Gastroesophageal sphincter (tissue), 4 donors: ENCODE results near the gene JAK2. TPM values are rescaled to one million over a fixed set of nuclear protein-coding genes. Genes with fewer than 3 reads are reported as not detected.

Experiments
- ATAC-seq: fragments of 150-250 bp; one replicate; pipeline ENCODE4 v1.9.1; 2016; ENCODE audit warnings: mild to moderate bottlenecking, moderate library complexity
- H3K27ac ChIP-seq, 4 donors: fragments of 200-600 bp; sonication (generic) in 3 of 4; 1 replicate in 3 of 4; 2 replicates in 1 of 4; pipeline ENCODE4 v1.5.1; 2016 to 2019
- H3K27me3 ChIP-seq: fragments of 200-600 bp; sonication (generic); one replicate; pipeline ENCODE4 v1.5.1; 2019
- H3K36me3 ChIP-seq, 2 donors: fragments of 200-600 bp; sonication (generic); one replicate each; pipeline ENCODE4 v1.5.1; 2019; ENCODE audit warnings: control low read depth in 1 of 2
- H3K4me1 ChIP-seq, 3 donors: fragments of 200-600 bp; sonication (generic); 1 replicate in 2 of 3; 2 replicates in 1 of 3; pipeline ENCODE4 v1.5.1; 2016 to 2019; ENCODE audit warnings: control low read depth in 2 of 3
- H3K4me3 ChIP-seq, 2 donors: fragments of 200-600 bp; sonication (generic); one replicate each; pipeline ENCODE4 v1.5.1; 2019; ENCODE audit warnings: mild to moderate bottlenecking in 1 of 2, moderate library complexity in 1 of 2
- H3K9me3 ChIP-seq, 3 donors: fragments of 200-600 bp; sonication (generic); one replicate each; pipeline ENCODE4 v1.5.1; 2017 to 2019; ENCODE audit warnings: control low read depth in 2 of 3
- EP300 ChIP-seq: sonication (generic); formaldehyde crosslinking; IDR thresholded peaks from one replicate; pipeline ENCODE4 v1.6.1; 2017; ENCODE audit warnings: antibody characterized with exemption, mild to moderate bottlenecking
- POLR2A ChIP-seq, 2 donors: fragments of 450-650 bp; IDR thresholded peaks; one replicate each; pipeline ENCODE4 v1.6.1; 2017; ENCODE audit warnings: antibody characterized with exemption in 2 of 2, mild to moderate bottlenecking in 2 of 2, moderate library complexity in 1 of 2
- POLR2AphosphoS5 ChIP-seq: sonication (generic); formaldehyde crosslinking; IDR thresholded peaks from one replicate; pipeline ENCODE4 v1.6.1; 2017; ENCODE audit warnings: antibody characterized with exemption
- WGBS, 2 donors: methylation state at CpG; one replicate each; pipeline ENCODE4 v1.1.5; 2018; ENCODE audit warnings: low coverage in 1 of 2; 5-methylcytosine and 5-hydroxymethylcytosine counted together
- total RNA-seq, 4 donors: library from RNA; depleted of rRNA; stranded (reverse); fragments of >200 nt; gene quantifications; one replicate each; pipeline ENCODE4 v1.1.0, GENCODE V29; 2016
- TF ChIP-seq, protein P1 (sequence below), 4 experiments: fragments of 200-600 bp in 2 of 4; fragments of 450-650 bp in 2 of 4; sonication (generic) in 1 of 4; IDR thresholded peaks; one replicate each; pipeline ENCODE4 v1.5.1; 2017 to 2019; ENCODE audit warnings: antibody characterized with exemption in 4 of 4, mild to moderate bottlenecking in 2 of 4, moderate library complexity in 2 of 4

The JAK2 gene
- total RNA-seq, 4 donors from 2014 or later, result 29.9 to 45.5 (median 35.8) TPM

DNA sequence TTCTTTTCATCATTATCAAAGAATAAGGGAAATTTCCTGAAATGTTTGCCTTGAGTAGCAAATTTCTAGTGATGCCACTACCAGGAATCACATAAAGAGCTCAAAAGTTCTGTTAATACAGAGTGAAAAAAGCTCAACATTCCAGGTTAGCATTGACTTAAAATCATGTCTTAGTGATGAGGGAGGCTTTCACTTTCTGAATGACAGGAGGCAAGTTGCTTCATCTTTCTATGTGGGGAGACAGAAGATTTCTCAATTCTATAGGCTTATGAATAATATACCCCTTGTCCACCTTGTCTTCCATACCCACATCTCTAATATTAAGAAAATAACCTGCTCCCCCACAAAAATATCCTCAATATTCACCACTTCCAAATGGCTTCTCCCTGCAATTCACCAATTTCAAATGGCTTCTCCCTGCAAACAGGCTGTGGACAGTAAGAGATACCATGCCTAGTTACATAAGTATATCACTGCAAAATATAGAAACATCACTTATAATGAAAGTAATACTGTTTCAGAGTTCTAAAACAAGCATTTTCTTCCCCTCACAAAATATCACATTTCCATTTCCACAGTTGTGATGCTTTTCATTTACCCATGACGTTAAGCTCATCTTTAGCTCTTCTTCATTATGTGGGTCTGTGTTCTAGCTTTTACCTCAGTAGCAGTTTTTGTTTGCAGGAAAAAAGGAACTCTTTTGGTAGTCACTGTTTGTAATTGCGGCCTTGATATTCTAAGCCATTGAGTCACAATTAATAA lies 2.2 kb upstream of the JAK2 start:
- no peak for ATAC-seq
- H3K27me3 ChIP-seq, result no peaks in the 10 kb centered on the region
- H3K4me3 ChIP-seq, result no peak overlapping the region
- H3K9me3 ChIP-seq, result no peaks in the 10 kb centered on the region
- no peaks in the 10 kb centered on the region for H3K36me3 ChIP-seq
- peak overlapping the region in 1 of 4 donors; percentile 99 for H3K27ac ChIP-seq
- H3K4me1 ChIP-seq, result peaks cover 5 to 33% (median 14%) of the 10 kb centered on the region in 3 donors
- WGBS, 2 donors, result 88 to 91% methylated on average over 2 of the region's 2 CpGs
- TF ChIP-seq POLR2A (IDR thresholded peaks at IDR 0.05), result no peak
- TF ChIP-seq POLR2AphosphoS5, result no peak
- TF ChIP-seq, protein P1, sequence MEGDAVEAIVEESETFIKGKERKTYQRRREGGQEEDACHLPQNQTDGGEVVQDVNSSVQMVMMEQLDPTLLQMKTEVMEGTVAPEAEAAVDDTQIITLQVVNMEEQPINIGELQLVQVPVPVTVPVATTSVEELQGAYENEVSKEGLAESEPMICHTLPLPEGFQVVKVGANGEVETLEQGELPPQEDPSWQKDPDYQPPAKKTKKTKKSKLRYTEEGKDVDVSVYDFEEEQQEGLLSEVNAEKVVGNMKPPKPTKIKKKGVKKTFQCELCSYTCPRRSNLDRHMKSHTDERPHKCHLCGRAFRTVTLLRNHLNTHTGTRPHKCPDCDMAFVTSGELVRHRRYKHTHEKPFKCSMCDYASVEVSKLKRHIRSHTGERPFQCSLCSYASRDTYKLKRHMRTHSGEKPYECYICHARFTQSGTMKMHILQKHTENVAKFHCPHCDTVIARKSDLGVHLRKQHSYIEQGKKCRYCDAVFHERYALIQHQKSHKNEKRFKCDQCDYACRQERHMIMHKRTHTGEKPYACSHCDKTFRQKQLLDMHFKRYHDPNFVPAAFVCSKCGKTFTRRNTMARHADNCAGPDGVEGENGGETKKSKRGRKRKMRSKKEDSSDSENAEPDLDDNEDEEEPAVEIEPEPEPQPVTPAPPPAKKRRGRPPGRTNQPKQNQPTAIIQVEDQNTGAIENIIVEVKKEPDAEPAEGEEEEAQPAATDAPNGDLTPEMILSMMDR (IDR thresholded peaks at IDR 0.05), result no peak

DNA sequence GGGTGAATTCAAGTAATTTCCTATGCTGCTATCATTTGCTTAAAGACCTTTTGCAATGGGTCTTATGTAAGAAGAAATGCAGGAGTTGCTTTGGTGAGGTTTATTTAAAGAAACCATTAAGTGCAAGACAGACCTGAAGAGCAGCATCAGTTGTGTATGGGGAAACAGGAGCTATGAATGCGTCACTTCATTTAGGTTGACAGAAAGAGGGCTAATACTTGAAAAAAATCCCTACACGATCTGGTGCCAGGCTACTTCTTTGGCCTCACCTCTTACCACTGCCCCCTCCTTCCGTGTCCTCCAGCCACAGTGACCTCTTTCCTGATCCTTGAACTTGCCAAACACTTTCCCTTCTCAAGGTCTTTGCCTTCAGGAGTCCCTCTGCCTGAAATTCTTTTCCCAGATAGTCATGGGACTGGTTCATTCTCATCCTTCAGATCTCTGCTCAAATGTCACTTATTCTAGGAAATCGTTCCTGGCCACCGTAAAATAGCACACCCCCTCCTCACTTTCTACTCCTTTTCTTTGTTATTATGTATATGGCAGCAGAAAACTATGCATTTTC lies 1.4 kb upstream of the JAK2 start:
- Histone ChIP-seq H3K27me3 (no peaks in the 10 kb centered on the region), H3K4me3 (peak overlapping the region; percentile 71 to 97), H3K27ac (peak overlapping the region; percentile 84 to 99 (median 98)), H3K4me1 (peaks cover 8 to 41% (median 22%) of the 10 kb centered on the region in 3 donors), H3K36me3 (no peaks in the 10 kb centered on the region), H3K9me3 (no peaks in the 10 kb centered on the region)
- no peak for ATAC-seq
- WGBS, 2 donors, result 8 to 55% methylated on average over 2 to 5 of the region's 5 CpGs
- TF ChIP-seq, protein P1 (IDR thresholded peaks at IDR 0.05), result no peak
- no peak for TF ChIP-seq POLR2AphosphoS5
- no peak for TF ChIP-seq EP300
- no peak for TF ChIP-seq POLR2A (IDR thresholded peaks at IDR 0.05)

DNA sequence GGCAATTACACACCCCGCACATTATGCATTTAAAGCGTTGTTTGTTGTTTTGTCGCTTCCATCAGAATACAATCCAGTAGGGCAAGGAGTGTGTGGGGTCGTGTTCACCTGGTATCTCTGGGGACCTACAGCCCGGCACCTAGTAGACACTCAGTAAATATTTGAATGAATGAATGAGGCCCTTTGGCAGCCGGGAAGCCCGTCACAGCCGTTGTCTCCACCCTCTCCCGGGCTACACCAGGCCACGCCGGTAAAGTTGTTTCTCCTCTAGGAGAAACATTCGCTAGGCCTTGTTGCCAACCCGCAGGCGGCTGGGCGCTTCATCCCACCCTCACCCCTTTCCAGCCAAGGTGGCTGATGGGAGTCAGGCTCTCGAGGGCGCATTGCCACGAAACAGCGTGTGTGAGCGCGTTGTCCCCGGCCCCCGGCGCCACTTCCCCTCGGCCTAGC lies 876 bp upstream of the JAK2 start:
- no peak for TF ChIP-seq POLR2AphosphoS5
- TF ChIP-seq, protein P1 (IDR thresholded peaks at IDR 0.05), result no peak
- no peak for TF ChIP-seq POLR2A (IDR thresholded peaks at IDR 0.05)
- no peak for TF ChIP-seq EP300
- Histone ChIP-seq H3K4me1 (peaks cover 8 to 46% (median 27%) of the 10 kb centered on the region in 3 donors), H3K9me3 (no peaks in the 10 kb centered on the region), H3K4me3 (peak overlapping the region; percentile 71 to 97), H3K36me3 (no peaks in the 10 kb centered on the region), H3K27me3 (no peaks in the 10 kb centered on the region), H3K27ac (peak overlapping the region; percentile 84 to 99 (median 98))
- peak; percentile 31 for ATAC-seq
- 27% methylated on average over 8 of the region's 25 CpGs; no CpG with 5 or more reads in 1 of the 2 donors for WGBS, 2 donors

DNA sequence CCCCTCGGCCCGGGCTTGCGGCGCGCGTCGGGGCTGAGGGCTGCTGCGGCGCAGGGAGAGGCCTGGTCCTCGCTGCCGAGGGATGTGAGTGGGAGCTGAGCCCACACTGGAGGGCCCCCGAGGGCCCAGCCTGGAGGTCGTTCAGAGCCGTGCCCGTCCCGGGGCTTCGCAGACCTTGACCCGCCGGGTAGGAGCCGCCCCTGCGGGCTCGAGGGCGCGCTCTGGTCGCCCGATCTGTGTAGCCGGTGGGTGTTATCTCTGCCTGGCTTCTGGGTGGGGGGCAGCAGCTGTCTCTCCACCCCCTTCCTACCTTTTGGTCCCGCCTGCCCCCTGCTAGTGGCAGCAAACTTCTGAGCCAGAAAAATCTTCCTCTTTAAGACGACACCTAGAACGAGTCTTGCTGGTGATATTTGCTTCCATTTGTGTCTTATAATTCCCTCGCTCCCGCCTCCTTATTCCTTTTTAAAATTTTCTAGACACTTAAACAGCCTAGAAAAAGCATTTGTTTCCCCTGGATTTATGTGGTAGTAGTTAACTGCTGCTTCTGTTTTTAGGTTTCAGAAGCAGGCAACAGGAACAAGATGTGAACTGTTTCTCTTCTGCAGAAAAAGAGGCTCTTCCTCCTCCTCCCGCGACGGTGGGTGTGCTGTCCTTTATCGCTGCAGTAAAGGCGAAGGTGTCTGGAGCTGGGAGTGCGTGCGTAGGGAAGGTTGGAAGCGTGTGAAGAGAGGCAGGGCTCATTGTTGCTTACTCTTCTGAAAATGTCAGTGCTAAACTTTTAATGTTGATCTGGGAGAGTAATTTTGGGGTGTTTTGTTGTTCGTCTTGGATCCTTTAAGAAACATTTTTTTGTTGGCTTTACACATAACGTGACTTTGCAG lies 554 bp downstream of the JAK2 start:
- Histone ChIP-seq H3K27ac (peak overlapping the region; percentile 84 to 99 (median 98)), H3K4me1 (peaks cover 11 to 60% (median 28%) of the 10 kb centered on the region in 3 donors), H3K27me3 (no peaks in the 10 kb centered on the region), H3K36me3 (no peaks in the 10 kb centered on the region), H3K4me3 (peak overlapping the region; percentile 71 to 97), H3K9me3 (no peaks in the 10 kb centered on the region)
- ATAC-seq, result no peak
- TF ChIP-seq EP300 (no peak), POLR2AphosphoS5 (peak; percentile 29)
- 0% methylated on average over 8 to 18 of the region's 42 CpGs for WGBS, 2 donors

DNA sequence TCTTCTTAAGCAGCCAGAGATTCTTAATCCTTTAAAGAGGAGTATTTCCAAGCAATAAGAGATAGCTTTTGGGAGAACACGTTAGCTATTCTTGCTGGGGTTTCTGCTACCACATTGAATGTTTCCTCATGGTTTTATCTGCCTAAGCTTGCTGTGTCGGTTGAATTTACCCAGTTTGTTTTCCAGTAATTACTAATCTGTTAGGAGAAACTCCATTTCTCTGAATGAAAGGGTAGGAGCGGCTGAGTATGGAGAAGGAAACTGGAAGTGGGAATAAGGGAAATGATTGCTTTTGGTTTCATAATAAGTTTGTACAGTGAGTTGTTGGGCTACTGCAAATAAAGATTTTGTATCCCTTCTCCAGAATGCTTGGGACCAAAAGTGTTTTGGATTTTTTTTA lies 1.2 kb downstream of the JAK2 start:
- peaks cover 15 to 67% (median 28%) of the 10 kb centered on the region in 3 donors for H3K4me1 ChIP-seq
- H3K27ac ChIP-seq, result peak overlapping the region; percentile 84 to 99 (median 98)
- no peak for TF ChIP-seq POLR2A (IDR thresholded peaks at IDR 0.05)
- TF ChIP-seq, protein P1 (IDR thresholded peaks at IDR 0.05), result no peak
- no peaks in the 10 kb centered on the region for H3K9me3 ChIP-seq
- 7 to 8% methylated on average over 3 of the region's 3 CpGs for WGBS, 2 donors
- no peaks in the 10 kb centered on the region for H3K27me3 ChIP-seq
- no peaks in the 10 kb centered on the region for H3K36me3 ChIP-seq
- ATAC-seq, result no peak
- peak overlapping the region; percentile 71 to 97 for H3K4me3 ChIP-seq
